GM19023 (cell line): ENCODE results near the gene THSD4.

Source experiments
- ATAC-seq: cut with Tn5 transposase; IDR thresholded peaks from one replicate; pipeline ENCODE4 v1.9.1; 2021; ENCODE audit warnings: mild to moderate bottlenecking, moderate library complexity; ENCODE audit not compliant: unreplicated experiment

THSD4 gene

DNA sequence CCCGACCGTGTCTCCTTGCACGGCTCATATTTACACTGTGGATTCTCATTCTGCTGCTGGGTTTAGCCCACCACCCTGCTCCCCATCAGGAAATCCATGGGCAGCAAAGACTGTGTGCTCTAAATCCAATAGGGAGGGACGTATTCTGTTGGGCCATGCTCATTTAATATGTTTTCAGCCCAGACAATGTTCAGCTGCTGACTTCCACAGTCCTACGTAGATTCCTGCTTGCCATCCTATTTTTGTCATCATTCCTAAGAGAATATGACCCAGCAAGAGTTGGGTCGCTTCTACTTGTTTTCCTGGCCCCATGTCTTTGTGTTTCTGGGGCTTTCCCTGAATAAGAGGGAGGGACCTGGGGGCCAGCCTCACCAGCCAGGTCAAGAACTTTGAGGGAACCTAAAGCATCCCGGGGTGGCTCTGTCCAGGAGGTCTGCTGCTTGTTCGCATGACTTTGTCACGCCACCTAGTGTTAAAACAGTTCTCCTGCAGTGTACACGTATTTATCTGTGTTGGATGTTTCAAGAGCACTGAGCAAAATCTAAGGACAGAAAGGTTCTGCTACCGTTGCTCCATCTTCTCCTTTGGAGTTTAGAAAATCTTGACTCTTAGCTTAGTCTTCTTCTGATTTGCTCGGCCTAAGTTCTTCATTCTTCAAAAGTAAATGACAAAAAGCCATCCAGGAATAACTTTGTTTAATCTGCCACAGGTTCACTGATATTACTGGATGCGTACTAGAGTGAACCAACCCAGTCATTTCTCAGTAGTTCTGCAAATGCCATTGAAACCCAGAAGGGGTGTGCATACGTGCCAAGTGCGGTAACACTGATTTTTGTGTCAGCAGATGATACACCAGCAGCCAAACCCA is 615.2 kb downstream of the THSD4 start:
- ATAC-seq, result no peak

DNA sequence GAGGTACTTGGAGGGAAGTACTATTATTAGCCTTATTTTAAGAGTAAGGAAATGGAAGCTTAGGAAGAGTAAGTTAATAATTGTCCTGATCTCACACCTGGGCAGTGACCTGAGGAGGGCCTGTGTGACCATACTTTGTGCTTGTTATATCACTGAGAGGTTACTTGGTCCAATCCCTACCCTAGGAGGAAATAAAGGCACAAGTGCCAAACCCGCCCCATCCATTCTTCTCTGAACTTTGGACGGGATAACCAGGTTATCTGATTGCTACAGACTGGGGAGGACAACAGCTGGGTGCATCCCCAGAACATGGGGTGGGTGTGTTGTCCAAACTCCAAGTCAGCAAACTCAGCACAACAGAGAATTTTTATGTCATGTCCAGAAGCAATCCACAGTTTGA is 617.4 kb downstream of the THSD4 start:
- ATAC-seq, result no peak

DNA sequence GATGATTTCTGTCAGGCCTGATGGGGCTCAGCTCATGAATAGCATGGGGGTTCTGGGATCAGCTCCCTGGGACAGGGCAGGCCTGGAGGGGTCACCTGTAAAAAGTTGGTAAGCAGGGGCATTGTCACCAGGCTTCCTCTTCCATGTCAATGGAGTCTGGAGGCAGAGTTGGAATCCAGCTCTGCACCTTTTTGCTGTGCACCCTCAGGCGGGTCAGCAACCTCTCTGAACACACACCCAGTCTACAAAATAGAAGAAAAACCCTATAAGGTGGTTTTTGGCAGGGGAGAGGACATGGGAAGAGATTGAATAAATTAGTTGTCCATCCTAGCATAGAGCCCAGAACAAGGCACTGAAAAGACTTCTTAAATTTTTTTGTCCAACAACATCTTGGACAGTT is 617.9 kb downstream of the THSD4 start:
- no peak for ATAC-seq

- ATAC-seq, result no peak
These were observed 619.6 kb downstream of the THSD4 start for GRCh38 chr15:71734709-71735384.

- no peak for ATAC-seq
These were observed 620.1 kb downstream of the THSD4 start for GRCh38 chr15:71735385-71735757.

DNA sequence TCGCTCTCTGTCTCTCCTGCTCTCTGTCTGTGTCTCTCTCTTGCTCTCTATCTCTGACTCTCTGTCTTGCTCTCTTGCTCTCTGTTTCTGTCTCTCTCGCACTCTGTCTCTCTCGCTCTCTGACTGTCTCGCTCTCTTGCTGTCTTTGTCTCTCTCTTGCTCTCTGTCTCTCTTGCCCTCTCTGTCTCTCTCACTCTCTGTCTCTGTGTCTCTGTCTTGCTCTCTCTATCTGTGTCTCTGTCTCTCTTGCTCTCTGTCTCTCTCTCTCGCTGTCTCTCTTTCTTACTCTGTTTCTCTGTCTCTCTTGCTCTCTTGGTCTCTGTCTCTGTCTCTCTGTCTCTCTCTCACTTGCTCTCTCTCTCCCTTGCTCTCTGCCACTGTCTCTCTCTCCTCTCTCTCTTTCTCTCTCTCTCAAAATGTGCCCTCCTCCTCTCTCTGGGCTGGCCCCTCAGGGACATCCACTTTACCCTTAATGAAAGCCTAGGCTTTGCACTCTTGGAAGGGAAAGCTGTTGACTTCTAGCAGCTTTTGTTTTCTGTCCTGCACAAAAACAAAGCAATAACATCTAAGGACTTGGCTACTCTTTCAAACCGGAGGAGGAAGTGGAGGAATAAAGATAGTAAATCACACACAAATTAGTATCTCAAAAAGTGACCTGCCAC is 621.1 kb downstream of the THSD4 start:
- no peak for ATAC-seq

DNA sequence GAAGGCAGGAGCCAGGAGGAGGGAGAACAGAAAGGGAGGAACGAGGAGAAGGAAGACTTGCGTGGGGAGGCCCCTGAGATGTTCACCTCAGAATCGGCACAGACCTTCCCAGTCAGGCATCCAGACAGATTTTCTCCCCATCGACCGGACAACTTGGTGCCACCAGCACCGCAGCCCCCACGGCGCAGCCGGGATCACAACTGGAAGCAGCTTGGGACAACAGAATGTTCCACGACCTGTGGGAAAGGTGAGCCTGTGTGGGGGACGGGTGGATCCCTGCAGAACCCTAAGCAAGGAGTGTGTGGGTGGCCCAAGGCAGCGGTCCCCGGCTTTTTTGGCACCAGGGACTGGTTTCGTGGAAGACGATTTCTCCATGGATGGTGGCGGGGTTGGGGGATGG is 622.5 kb downstream of the THSD4 start:
- no peak for ATAC-seq

DNA sequence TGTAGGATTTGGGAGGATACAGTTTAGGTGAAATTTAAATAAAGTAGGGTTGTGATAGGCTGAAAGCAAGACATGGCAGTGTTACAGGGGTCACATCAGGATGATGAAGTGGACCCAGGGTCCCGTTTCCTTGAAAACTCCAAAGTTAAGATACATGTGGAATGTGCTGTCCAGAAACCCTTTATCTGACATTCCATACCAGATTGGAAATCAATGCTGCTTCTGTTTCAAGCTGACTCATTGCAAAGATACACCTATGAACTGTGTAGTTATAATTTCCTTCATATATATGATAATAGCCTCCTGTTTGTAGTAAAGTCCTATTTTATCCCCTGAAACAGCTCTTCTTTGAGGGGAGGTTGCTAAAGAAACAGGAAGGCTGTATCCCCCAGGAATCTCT is 624.1 kb downstream of the THSD4 start:
- no peak for ATAC-seq

DNA sequence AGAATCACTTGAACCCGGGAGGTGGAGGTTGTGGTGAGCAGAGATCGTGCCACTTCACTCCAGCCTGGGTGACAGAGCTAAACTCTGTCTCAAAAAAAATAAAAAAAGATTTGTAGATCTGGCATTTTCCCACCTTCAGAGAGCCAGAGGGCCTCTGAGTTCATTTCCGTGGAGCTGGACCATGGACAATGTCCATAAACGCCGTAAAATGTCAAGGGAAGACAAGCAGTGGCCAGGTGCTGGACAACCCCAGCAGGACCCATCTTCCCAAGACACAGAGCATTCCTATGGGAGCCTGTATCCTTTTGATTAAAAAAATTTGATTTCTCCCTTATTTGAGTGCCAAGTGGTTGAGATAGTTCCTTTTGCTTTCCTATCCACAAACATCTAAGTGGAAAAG is 627.7 kb downstream of the THSD4 start:
- no peak for ATAC-seq

GRCh38 chr15:71743861-71744382 is 628.7 kb downstream of the THSD4 start:
- no peak for ATAC-seq

DNA sequence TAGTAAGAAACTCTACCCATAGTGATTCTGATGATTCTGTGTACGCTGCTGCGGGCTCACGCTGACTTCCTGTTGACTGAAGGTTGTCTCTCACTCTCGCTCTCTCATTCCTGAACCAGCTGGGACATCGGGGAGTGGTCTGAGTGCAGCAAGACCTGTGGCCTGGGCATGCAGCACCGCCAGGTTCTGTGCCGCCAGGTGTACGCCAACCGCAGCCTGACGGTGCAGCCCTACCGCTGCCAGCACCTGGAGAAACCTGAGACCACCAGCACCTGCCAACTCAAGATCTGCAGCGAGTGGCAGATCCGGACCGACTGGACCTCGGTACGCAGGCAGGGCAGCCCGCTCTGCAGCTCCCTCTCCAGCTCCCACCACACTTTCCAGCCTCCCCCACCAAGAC is 631.4 kb downstream of the THSD4 start:
- no peak for ATAC-seq

DNA sequence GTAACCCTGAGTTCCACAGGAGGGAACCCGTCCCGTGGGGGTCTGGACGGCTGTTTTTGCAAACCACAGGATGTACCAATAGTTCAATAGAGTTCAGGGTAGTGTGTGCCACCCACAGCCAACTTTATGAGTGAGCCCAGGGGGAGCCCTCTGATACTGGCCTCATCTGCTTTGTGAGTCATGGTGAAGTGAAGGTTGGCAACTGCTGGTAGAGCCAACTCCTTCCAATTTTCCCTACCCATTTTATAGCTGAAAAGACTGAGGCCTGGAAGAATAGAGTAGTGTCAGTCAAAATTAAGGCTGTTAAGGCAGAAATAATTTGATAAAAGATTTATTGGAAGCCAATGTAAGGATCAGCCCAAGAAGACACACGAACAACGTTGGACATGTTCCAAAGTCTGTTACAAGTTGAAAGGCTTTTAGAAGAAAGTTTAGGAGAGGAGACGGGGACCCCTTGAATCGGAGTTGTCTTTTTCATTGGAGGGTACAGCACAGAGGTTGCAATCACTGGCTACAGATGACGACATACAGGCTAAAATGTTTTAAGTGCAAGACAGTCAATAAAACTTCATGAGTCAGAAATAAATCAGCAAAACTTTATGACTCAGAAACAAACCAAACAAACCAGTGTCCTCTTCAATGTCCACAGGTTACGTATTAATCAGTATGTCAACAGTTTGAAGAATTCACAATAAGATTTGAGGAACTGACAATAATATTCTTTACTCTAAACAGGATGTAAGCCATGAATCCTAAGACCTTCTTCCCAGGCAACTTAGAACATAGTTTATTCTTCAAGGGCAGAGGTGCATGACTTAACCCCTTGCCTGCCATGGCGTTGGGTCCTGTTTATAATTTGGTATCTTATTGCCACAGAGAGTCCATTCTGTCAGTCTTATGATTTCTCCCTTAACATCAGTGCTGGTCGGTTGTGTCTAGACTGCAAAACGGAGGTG is 632.1 kb downstream of the THSD4 start:
- no peak for ATAC-seq

DNA sequence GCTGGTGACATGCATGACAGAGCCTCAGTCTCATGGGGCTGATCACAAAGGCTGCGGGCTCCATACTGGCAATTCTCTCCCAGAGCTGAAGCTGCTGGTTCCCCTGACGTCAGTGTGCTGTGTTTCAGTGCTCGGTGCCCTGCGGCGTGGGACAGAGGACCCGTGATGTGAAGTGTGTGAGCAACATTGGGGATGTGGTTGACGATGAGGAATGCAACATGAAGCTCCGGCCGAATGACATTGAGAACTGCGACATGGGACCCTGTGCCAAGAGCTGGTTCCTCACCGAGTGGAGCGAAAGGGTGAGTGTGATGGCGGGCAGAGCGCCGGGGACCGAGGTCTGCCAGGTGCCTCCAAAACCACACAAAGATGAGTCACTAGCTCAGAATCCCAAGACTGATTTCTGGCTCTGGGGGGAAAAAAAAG is 633.0 kb downstream of the THSD4 start:
- no peak for ATAC-seq

DNA sequence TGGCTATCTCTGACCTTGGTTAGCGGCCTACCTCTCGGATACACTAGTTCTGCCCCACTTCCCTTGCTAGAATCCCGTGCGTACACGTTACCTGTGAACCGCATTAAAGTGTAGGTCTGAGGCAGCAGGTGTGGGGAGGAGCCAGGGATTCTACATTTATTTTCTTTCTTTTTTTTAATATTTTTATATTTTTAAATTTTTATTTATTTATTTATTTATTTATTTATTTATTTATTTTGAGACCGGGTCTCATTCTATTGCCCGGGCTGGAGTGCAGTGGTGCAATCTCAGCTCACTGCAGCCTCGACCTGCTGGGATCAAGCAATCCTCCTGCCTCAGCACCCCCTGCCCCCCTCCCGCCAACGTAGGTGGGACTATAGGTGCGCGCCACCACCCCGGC is 634.2 kb downstream of the THSD4 start:
- no peak for ATAC-seq

- ATAC-seq, result no peak
These were observed 636.9 kb downstream of the THSD4 start for GRCh38 chr15:71752128-71752527.

DNA sequence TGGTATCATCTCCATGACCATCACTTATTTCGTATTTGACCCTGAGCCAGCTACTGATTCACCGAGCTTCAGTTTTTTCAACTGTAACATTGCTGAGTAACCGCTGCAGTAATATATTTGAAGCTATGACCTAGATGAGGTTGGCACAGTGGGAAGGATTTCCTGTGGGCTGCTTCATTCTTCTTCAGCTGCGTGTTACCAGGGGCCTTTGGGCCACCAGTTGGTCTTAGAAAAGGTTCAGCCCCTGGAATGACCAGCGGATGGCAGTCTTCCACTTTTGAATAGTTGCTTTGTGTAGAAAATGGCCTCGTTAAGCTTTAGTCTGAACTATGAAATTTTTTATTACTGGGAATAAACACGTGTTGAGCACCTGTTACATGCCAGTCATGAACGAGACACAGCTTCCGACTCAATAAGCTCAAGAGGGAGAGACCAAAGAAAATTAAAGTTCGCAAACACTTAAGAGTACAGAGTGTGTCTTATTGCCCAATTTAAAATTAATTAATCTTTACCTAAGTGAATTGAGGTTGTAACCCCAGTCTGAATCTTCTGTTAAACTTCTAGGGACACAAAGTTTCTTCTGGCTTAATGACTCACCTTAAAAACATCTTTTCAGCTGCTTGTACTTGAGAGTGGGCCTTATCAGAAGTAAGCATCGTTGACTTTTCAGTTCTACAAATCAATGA is 637.5 kb downstream of the THSD4 start:
- no peak for ATAC-seq

DNA sequence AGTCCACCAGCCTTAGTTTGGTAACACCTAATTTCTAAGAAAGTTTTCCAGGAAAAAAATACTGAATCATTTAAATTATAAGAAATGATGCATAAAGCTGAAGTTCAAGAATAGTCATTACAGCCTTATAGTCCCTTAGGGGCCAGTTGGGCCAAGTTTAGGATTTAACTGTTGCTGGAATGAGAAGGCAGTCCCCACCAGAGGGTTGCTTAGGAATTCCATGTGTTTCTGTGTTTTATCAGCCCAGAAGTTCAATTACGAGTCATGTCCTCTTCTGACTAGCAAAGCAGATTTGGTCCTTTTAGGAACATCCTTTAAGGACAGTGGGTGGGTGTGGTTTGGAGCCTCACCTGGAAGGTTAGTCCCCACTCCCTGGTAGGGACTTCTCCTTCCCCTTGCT is 638.1 kb downstream of the THSD4 start:
- no peak for ATAC-seq

- no peak for ATAC-seq
These were observed 639.4 kb downstream of the THSD4 start for GRCh38 chr15:71754660-71755059.

- no peak for ATAC-seq
These were observed 640.1 kb downstream of the THSD4 start for GRCh38 chr15:71755092-71755970.
